Large intestine (tissue), 3 donors: ENCODE results near the gene GPR63. TPM values are rescaled to one million over a fixed set of nuclear protein-coding genes. Genes with fewer than 3 reads are reported as not detected.

Source experiments
- DNase-seq, 2 donors: peaks; one replicate each; pipeline versions ENCODE4 v3.0.0 to v3.0.0-alpha.2; 2013
- H3K27ac ChIP-seq: one replicate; pipeline ENCODE4 v1.5.1; 2013; ENCODE audit warnings: low read length
- H3K27me3 ChIP-seq: 2 replicates; pipeline ENCODE4 v1.6.1; 2013; ENCODE audit warnings: low read length; ENCODE audit not compliant: control insufficient read depth, insufficient read depth
- H3K36me3 ChIP-seq: 2 replicates; pipeline ENCODE4 v1.6.1; 2013; ENCODE audit warnings: low read length; ENCODE audit not compliant: control insufficient read depth, insufficient read depth
- H3K4me1 ChIP-seq: one replicate; pipeline ENCODE4 v1.6.1; 2013; ENCODE audit warnings: low read length; ENCODE audit not compliant: control insufficient read depth, insufficient read depth
- H3K4me3 ChIP-seq: one replicate; pipeline ENCODE4 v1.5.1; 2013; ENCODE audit warnings: low read length
- H3K9me3 ChIP-seq: one replicate; pipeline ENCODE4 v1.6.1; 2013; ENCODE audit warnings: mild to moderate bottlenecking, low read depth, low read length, moderate library complexity; ENCODE audit not compliant: control insufficient read depth
- WGBS: methylation state at CpG from one replicate; pipeline ENCODE4 v1.1.5; 2013; ENCODE audit warnings: low lambda C conversion rate; ENCODE audit not compliant: insufficient coverage; 5-methylcytosine and 5-hydroxymethylcytosine counted together
- polyA plus RNA-seq: library from polyadenylated mRNA; unstranded; fragments of 120-200 nt; gene quantifications from one replicate; pipeline ENCODE4 v1.2.1, GENCODE V29; 2013

GPR63 gene
- polyA plus RNA-seq, 1 donor: 2.6 TPM

GRCh38 chr6:96766769-96767168 lies 70.5 kb downstream of the GPR63 start:
- Histone ChIP-seq H3K27me3 (no peaks in the 10 kb centered on the region), H3K9me3 (no peaks in the 10 kb centered on the region), H3K4me3 (no peak overlapping the region), H3K36me3 (no peaks in the 10 kb centered on the region), H3K4me1 (no peaks in the 10 kb centered on the region), H3K27ac (no peak overlapping the region)
- no peak for DNase-seq

GRCh38 chr6:96762599-96762998 lies 74.7 kb downstream of the GPR63 start:
- Histone ChIP-seq H3K4me1 (no peaks in the 10 kb centered on the region), H3K9me3 (no peaks in the 10 kb centered on the region), H3K4me3 (no peak overlapping the region), H3K27me3 (peaks cover 2% of the 10 kb centered on the region), H3K27ac (no peak overlapping the region), H3K36me3 (no peaks in the 10 kb centered on the region)
- no CpG with 5 or more reads among the region's 6 CpGs for WGBS
- no peak for DNase-seq

- no peak overlapping the region for H3K4me3 ChIP-seq
- H3K27ac ChIP-seq: no peak overlapping the region
- H3K9me3 ChIP-seq: no peaks in the 10 kb centered on the region
- H3K36me3 ChIP-seq: no peaks in the 10 kb centered on the region
- peaks cover 2% of the 10 kb centered on the region for H3K27me3 ChIP-seq
- no peaks in the 10 kb centered on the region for H3K4me1 ChIP-seq
- no peak for DNase-seq
- WGBS: no CpG with 5 or more reads among the region's 12 CpGs
Observed at GRCh38 chr6:96761794-96762193, 75.5 kb downstream of the GPR63 start.

- WGBS: no CpG with 5 or more reads among the region's 4 CpGs
- no peak for DNase-seq
- no peak overlapping the region for H3K4me3 ChIP-seq
- no peaks in the 10 kb centered on the region for H3K4me1 ChIP-seq
- no peaks in the 10 kb centered on the region for H3K36me3 ChIP-seq
- no peaks in the 10 kb centered on the region for H3K9me3 ChIP-seq
- H3K27ac ChIP-seq: no peak overlapping the region
- peaks cover 2% of the 10 kb centered on the region for H3K27me3 ChIP-seq
Observed at GRCh38 chr6:96760153-96760687, 77.1 kb downstream of the GPR63 start.

GRCh38 chr6:96755096-96755495 lies 82.2 kb downstream of the GPR63 start:
- H3K27ac ChIP-seq: no peak overlapping the region
- no peaks in the 10 kb centered on the region for H3K36me3 ChIP-seq
- no peak for DNase-seq
- peaks cover 2% of the 10 kb centered on the region for H3K27me3 ChIP-seq
- H3K9me3 ChIP-seq: no peaks in the 10 kb centered on the region
- H3K4me3 ChIP-seq: no peak overlapping the region
- no CpG with 5 or more reads among the region's 3 CpGs for WGBS
- H3K4me1 ChIP-seq: no peaks in the 10 kb centered on the region

- WGBS: no CpG with 5 or more reads among the region's 6 CpGs
- no peak overlapping the region for H3K4me3 ChIP-seq
- H3K36me3 ChIP-seq: no peaks in the 10 kb centered on the region
- H3K4me1 ChIP-seq: no peaks in the 10 kb centered on the region
- no peak overlapping the region for H3K27ac ChIP-seq
- H3K27me3 ChIP-seq: no peaks in the 10 kb centered on the region
- H3K9me3 ChIP-seq: no peaks in the 10 kb centered on the region
- no peak for DNase-seq
Observed at GRCh38 chr6:96749891-96750290, 87.4 kb downstream of the GPR63 start.

Other genes with a start within 250 kb of the GPR63 start
- gene NDUFAF4, start 60.4 kb upstream of the GPR63 start, polyA plus RNA-seq: 30.6 TPM
- 3.7 TPM for gene KLHL32, start 87.3 kb upstream of the GPR63 start, polyA plus RNA-seq